K562 (cell line): Measurements from ENCODE around the gene TLDC2. TPM values are rescaled to one million over a fixed set of nuclear protein-coding genes. Genes with fewer than 3 reads are reported as not detected.

Source experiments
- ARHGAP35 ChIP-seq: fragments of 450-650 bp; IDR thresholded peaks from 2 replicates; pipeline ENCODE4 v1.6.1; 2018; ENCODE audit not compliant: partially characterized antibody
- ARID2 ChIP-seq: fragments of 450-650 bp; IDR thresholded peaks from 2 replicates; pipeline ENCODE4 v1.6.1; 2017; ENCODE audit warnings: antibody characterized with exemption, mild to moderate bottlenecking
- BCOR ChIP-seq: fragments of 450-650 bp; IDR thresholded peaks from 2 replicates; pipeline ENCODE4 v1.6.1; 2016
- CBFA2T3 ChIP-seq: fragments of 450-650 bp; IDR thresholded peaks from 2 replicates; pipeline ENCODE4 v1.6.1; 2017
- CSDE1 ChIP-seq, 2 experiments: fragments of 450-650 bp; IDR thresholded peaks; 2 replicates each; pipeline ENCODE4 v1.6.1; 2016; ENCODE audit warnings: mild to moderate bottlenecking in 1 of 2
- FOXO4 ChIP-seq: fragments of 450-650 bp; formaldehyde crosslinking; IDR thresholded peaks from 2 replicates; pipeline ENCODE4 v1.4.0; 2020; ENCODE audit warnings: mild to moderate bottlenecking, moderate library complexity
- HBP1 ChIP-seq: fragments of 450-650 bp; formaldehyde crosslinking; IDR thresholded peaks from 2 replicates; pipeline ENCODE4 v1.4.0; 2022; ENCODE audit warnings: missing genetic modification characterization
- HDAC2 ChIP-seq: fragments of 450-650 bp; IDR thresholded peaks from 2 replicates; pipeline ENCODE4 v1.6.1; 2016; ENCODE audit warnings: mild to moderate bottlenecking
- HDGF ChIP-seq: fragments of 450-650 bp; IDR thresholded peaks from 2 replicates; pipeline ENCODE4 v1.6.1; 2016
- HINFP ChIP-seq: fragments of 450-650 bp; conservative IDR thresholded peaks from 2 replicates; pipeline ENCODE4 v1.6.1; 2016; ENCODE audit warnings: missing genetic modification characterization, low read depth, mild to moderate bottlenecking, control low read depth, missing compliant biosample characterization
- KDM1A ChIP-seq, 2 experiments: fragments of 450-650 bp; IDR thresholded peaks; 2 replicates each; pipeline ENCODE4 v1.6.1; 2016; ENCODE audit warnings: mild to moderate bottlenecking in 2 of 2
- MNT ChIP-seq, 2 experiments: fragments of 450-650 bp; conservative IDR thresholded peaks; 2 replicates each; pipeline ENCODE4 v1.6.1; 2017; ENCODE audit warnings: mild to moderate bottlenecking in 2 of 2, moderate library complexity in 2 of 2
- NFIC ChIP-seq: fragments of 450-650 bp; IDR thresholded peaks from 2 replicates; pipeline ENCODE4 v1.6.1; 2017; ENCODE audit warnings: mild to moderate bottlenecking, inconsistent platforms
- RBM25 ChIP-seq: fragments of 200-400 bp; formaldehyde crosslinking; IDR thresholded peaks from 2 replicates; pipeline ENCODE4 v1.6.1; 2018; ENCODE audit warnings: low read length, low read depth, moderate library complexity; ENCODE audit not compliant: severe bottlenecking
- SMARCC2 ChIP-seq: fragments of 450-650 bp; IDR thresholded peaks from 2 replicates; pipeline ENCODE4 v1.6.1; 2017; ENCODE audit warnings: antibody characterized with exemption, moderate library complexity, mild to moderate bottlenecking, low read depth
- TCF3 ChIP-seq: sonication (generic); formaldehyde crosslinking; IDR thresholded peaks from 2 replicates; pipeline ENCODE4 v1.4.0; 2020; ENCODE audit warnings: mild to moderate bottlenecking, missing genetic modification reagents
- TOE1 ChIP-seq, 2 experiments: fragments of 450-650 bp in 1 of 2; sonication (generic) in 1 of 2; formaldehyde crosslinking in 1 of 2; IDR thresholded peaks; 2 replicates each; pipeline versions ENCODE4 v1.7.1 to v1.8.0; 2016 to 2022; ENCODE audit warnings: borderline replicate concordance in 2 of 2, mild to moderate bottlenecking in 2 of 2, antibody characterized with exemption in 1 of 2, inconsistent platforms in 1 of 2, low read depth in 1 of 2, missing genetic modification reagents in 1 of 2, moderate library complexity in 1 of 2
- ZBTB26 ChIP-seq: fragments of 450-650 bp; formaldehyde crosslinking; IDR thresholded peaks from 2 replicates; pipeline ENCODE4 v1.4.0; 2022; ENCODE audit warnings: missing genetic modification characterization
- ZFP36 ChIP-seq: fragments of 150-350 bp; IDR thresholded peaks from 2 replicates; pipeline ENCODE4 v1.6.1; 2018; ENCODE audit warnings: low read length, low read depth; ENCODE audit not compliant: partially characterized antibody
- ZNF589 ChIP-seq: fragments of 200-800 bp; sonication (Bioruptor generic); IDR thresholded peaks from 2 replicates; pipeline ENCODE4 v1.6.1; 2016; ENCODE audit warnings: low read depth, missing genetic modification characterization, missing compliant biosample characterization
- polyA plus RNA-seq, 8 experiments: library from polyadenylated mRNA; depleted of rRNA in 4 of 8; stranded (reverse) in 5 of 8; unstranded in 3 of 8; fragments of >200 nt; fragmentation: Nextera tagmentation in 2 of 8; fragmentation: Illumina TruSeq in 1 of 8; extraction: Ambion mirVana in 2 of 8; extraction: Trizol in 1 of 8; gene quantifications; 2 replicates each; pipeline versions ENCODE4 v1.2.1 to v1.2.3, GENCODE V29; 2011 to 2014; ENCODE audit warnings: inconsistent platforms in 1 of 8, missing spikeins in 1 of 8
- total RNA-seq, 7 experiments: library from RNA; depleted of rRNA in 6 of 7; stranded (reverse); fragments of >200 nt in 6 of 7; fragmentation: Illumina TruSeq in 2 of 7; extraction: Trizol in 2 of 7; gene quantifications; 2 replicates each; pipeline versions ENCODE4 v1.2.1 to v1.2.3, GENCODE V29; 2011 to 2021; ENCODE audit warnings: low replicate concordance in 1 of 7

Gene TLDC2
- total and polyA plus RNA-seq, 9 of the 15 experiments (the other 6 are each of a cell fraction or from before 2014, with no cell fraction given) = not detected

- TF ChIP-seq HINFP (tag) (peak; percentile 74), HDAC2 (peak; percentile 90), ZFP36 (peak; percentile 57), TOE1 (IDR thresholded peaks at IDR 0.05; ENCODE audit: borderline replicate concordance) (peak; percentile 77), TOE1 (CRISPR knock-in tag; IDR thresholded peaks at IDR 0.05; ENCODE audit: borderline replicate concordance, low read depth) (no peak), ZNF589 (CRISPR knock-in tag) (no peak), NFIC (peak; percentile 44), CSDE1 (IDR thresholded peaks at IDR 0.05) (peak in 1 of 2 experiments; percentile 72; a peak in 1 of 4 replicates), KDM1A (IDR thresholded peaks at IDR 0.05) (peak; percentile 85 to 86), TCF3 (CRISPR knock-in tag) (peak; percentile 82), SMARCC2 (peak; percentile 52; the same call in 1 of the 2 replicates), ARID2 (peak; percentile 65; the same call in 1 of the 2 replicates), CBFA2T3 (peak; percentile 76), MNT (conservative IDR thresholded peaks at IDR 0.05) (peak in 1 of 2 experiments; percentile 45; a peak in 1 of 4 replicates), RBM25 (peak; percentile 65), HBP1 (CRISPR knock-in tag) (peak; percentile 88; the same call in 1 of the 2 replicates), BCOR (peak; percentile 48; the same call in 1 of the 2 replicates), HDGF (peak; percentile 84; the same call in 1 of the 2 replicates), ARHGAP35 (peak; percentile 70), FOXO4 (CRISPR knock-in tag) (no peak), ZBTB26 (CRISPR knock-in tag) (peak; percentile 75; the same call in 1 of the 2 replicates)
Observed at GRCh38 chr20:36924167-36925045, 48.5 kb downstream of the TLDC2 start (continued).
